Hematopoietic multipotent progenitor cell treated with erythropoietin and hydrocortisone succinate and interleukin-3 and kit ligand, for 8 days (in vitro differentiated cells): ENCODE results near the gene FBXL4.
A peak's percentile ranks its signal among the peaks of the same experiment; 100 is the strongest.

ENCODE experiments used
- DNase-seq: peaks from one replicate; pipeline ENCODE4 v3.0.0-alpha.2; 2015

Gene FBXL4

DNA sequence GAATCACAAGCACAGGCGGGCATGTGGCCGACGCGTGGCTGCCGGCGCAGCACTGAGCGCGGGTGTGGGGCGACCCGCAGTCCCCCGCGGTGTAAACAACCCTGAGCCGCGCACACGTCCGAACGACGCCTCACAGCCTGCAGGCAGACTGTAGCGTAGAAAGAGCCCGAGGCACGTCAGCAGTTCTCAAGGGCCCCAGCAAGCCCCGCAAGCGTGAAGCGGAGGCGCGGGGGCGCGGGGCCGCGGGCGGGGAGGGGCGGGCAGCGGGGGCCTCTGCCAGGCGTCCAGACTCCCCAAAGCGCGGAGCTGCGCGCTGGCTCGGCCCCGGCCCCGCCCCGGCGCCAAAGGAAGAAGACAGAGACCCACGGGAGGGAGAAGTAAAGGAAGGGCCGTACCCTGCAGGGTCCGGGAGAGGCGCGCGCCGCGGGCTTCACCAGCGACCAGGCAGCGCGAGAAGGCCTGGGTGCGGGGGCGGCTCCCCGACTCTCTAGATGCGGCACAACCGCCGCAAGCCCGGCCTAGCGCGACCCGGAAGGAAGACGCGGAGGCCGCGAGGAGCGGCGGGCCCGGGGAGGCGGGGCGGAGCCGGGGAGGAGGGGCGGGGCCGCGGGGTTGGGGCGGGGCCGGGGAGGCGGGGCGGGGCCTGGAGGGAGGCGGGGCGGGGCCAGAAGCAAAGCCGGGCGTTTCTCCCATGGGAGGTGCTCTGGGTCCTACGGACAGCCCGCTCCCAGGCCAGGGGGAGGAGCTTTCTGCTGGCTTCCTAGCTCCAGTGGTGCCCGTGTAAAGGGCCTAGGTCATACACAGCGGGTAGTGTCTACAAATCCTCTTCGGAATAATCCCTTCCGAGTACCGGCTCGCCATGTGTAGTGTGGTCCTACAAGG, at the start of gene FBXL4:
Gene FBXL4, minus strand, starts transcription at position 536 of the 882 bp plus-strand sequence. CDS start 20,958 bp downstream, outside the sequence.
- DNase-seq: peak; percentile 87

GRCh38 chr6:98995116-98995515, 47.4 kb upstream of the FBXL4 start:
- no peak for DNase-seq

GRCh38 chr6:98992535-98992934, 44.8 kb upstream of the FBXL4 start:
- no peak for DNase-seq

GRCh38 chr6:98986071-98986615, 38.4 kb upstream of the FBXL4 start:
- DNase-seq: no peak

DNA sequence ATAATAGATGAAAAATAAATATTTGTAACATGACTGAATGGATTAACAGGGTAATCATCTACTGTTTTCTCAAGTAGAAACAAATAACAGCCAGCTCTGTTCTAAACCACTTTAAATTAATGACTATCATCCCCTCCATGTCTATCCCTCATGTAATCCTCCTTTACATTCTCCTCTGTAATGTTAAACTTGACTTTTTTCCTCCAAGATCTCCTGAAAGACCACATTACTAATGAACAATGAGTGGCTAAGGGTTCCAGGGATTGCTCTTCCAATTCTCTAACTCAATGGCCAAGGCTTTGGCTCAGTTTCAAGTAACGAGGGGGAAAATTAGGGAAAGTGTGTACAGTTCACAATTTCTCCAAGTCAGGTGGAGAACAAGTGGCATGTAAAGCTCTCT, 37.6 kb upstream of the FBXL4 start:
- DNase-seq: no peak

DNA sequence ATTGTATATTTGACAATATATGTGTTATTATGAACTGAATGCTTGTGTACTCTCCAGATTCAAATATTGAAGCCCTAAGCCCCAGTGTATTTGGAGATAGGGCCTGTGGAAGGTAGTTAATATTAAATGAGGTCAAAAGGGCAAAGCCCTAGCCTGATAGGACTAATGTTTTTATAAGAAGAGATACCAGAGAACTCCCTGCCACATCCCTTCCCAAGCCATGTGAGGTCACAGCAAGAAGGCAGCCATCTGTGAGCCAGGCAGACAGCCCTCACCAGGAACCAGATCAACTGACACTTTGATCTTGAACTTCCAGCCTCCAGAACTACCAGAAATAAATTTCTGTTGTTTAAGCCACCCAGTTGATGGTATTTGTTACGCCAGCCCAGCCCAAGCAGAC, 36.4 kb upstream of the FBXL4 start:
- no peak for DNase-seq

DNA sequence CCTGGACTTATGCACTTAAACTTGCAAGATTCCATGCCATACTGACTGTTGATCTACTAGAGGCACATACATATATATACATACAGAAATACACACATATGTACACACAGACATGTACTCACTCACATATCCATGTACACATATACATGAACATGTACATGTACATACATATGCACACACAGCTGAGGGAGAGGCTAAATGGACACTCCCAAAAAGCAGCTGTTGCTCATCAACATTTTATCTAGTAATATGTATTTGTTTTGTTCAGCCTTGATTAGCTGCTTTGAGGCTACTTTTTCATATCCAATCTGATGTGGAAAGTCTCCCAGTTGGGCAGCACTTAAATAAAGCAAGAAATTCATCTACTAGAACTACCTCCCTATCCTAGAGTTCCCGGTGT, 33.7 kb upstream of the FBXL4 start:
- no peak for DNase-seq

DNA sequence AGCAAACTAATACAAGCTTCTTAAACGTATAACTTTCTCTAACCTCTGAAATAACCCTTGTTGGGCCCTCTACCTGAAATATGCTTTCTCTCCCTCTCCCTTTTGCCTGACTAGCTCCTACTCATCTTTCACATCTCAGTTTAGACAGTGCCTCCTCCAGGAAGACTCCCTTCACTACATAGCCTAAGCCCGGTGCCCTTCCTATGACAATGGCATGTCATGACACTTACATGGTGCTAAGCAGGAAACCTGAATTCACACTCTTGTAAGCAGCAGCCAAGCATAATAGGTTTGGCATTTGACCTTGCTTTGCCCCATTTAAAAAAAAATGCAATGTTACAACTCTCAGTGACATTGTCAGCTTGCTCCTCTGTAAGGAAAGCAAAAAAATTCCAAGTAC, 33.1 kb upstream of the FBXL4 start:
- DNase-seq: no peak

DNA sequence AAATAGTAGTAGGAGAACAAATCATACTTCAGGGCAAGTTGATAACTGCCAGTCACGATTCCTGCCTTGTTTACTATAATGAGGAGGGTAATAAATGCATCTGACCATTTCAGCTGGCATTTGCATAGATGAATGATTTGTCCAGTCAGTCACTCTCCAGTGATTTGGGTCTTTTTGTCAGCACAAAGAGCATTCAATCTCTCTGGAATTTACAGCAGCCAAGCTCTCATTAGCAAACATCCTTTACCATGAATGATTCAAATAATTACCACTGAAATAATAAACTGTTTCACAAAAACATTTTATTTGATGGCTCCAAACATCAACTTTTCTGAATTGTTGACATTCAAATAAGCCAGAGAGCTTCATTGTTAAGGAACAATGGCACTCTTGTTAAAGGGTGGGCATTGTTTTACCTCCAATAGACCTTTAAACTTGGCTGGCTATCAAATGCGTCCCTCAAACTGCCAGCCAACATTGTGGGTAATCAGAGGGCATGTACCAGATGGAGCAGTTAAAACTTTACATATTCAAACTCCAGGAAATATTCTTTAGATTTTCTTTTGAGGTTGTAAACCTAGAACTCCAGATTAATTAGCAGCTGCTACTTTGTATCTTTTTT, 30.0 kb upstream of the FBXL4 start:
- no peak for DNase-seq

DNA sequence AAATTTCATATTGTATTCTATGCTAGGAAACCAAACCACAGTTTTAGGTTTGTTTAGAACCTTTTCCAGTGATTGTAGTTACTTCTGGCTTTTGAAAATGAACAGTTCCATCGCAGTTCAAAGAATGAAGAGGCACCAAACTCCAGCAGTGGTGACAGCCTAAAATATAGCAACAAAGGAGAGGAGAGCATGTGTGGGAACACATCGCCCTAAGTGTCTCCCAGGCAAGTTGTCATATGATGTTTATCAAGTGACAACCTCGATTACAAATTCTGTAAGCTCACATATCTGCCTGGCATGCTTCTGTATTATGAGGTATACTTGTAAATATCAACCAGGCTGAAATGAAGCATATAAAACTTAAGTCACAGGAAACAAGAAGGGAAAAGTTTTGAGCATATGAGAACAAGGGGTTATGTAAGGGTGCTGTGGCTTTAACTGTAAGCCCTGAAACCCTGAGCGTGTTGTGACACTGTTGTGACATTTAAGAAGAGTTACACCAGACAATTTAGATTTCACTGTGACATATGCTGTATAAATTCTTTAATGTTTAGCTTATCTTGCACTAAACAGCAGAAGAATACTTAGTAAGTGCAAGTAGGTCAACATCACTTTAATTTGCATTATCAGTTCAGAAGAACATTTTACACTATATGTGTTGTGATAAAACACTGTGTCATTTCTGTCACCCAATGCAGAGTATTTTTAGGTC, 29.1 kb upstream of the FBXL4 start:
- peak; percentile 10 for DNase-seq

GRCh38 chr6:98975421-98975820, 27.7 kb upstream of the FBXL4 start:
- peak; percentile 74 for DNase-seq

- DNase-seq: no peak
These were observed 26.6 kb upstream of the FBXL4 start for GRCh38 chr6:98974309-98974708.

- no peak for DNase-seq
These were observed 25.8 kb upstream of the FBXL4 start for GRCh38 chr6:98973571-98973970.

DNA sequence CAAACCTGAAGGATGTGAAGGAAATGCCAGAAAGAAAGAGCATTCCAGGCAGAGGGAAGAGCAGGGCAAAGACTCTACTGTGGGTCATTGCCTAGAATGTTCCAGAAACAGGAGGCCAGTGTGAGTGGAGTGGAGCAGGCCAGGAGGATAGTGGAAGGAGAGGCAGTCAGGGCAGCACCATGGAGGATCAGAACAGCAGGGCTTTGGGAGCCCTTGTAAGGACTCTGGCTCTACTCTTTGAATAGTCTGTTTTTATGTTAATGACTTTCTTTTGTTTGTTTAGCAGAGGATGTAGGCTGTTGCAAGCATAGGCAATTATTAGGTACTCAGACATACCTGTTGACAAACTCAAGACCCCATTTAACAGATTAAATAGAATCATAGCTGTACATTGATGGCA, 23.6 kb upstream of the FBXL4 start:
- no peak for DNase-seq

DNA sequence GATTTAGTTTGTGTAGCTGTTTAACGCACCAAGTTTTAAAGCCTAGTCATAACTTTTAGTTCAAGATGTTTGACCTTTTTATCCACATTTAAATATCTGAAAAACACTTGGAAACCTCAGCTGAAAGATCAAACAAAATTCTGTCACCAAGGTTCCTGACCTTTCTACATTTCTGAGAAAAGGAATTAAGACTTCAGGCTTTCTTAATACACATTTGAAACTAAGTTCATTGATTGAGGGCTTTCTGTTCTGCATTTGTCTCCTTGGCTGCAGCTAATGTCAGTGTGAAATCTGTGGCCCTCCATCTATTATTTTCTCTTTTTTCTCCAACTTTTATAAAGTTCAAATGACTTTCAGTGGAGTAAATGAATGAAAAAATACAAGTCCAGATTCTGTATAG, 22.7 kb upstream of the FBXL4 start:
- no peak for DNase-seq

DNA sequence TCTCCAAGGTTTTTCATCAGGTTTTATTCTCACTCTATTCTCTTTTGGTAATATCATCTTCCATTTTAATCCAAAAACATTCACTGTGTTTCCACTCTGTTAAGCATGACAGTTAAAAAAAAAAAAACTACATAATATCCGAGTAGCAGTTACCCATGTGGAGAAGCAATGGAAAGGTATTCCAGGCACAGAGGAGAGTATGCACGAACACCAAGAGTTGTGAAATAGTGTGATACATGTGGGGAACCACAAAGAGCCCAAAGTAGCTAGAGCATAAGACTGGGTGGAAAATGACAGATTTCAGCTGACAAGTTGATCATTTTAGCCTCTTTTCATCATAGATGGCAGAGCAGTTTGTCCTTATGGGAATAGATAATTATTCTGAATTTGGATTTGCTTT, 19.9 kb upstream of the FBXL4 start:
- DNase-seq: no peak

DNA sequence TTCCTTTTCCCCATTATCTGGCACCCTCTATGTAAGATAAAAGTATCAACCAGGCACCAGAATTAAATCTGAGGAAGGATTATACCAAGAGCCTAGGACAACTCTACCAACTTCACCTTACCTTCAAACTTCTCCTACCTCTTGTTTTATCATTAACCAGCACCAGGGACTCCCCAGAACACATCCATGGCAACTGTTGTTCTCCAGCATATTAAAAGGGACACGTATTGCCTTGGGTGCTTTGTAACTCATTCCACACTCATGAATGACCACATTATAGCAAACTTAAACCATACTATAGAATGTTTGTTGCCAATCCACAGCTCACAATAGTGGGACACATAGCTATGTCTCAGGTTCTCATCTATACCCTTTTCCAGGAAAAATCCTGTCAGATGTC, 11.9 kb upstream of the FBXL4 start:
- no peak for DNase-seq

- DNase-seq: no peak
These were observed 11.0 kb upstream of the FBXL4 start for GRCh38 chr6:98958776-98959175.

DNA sequence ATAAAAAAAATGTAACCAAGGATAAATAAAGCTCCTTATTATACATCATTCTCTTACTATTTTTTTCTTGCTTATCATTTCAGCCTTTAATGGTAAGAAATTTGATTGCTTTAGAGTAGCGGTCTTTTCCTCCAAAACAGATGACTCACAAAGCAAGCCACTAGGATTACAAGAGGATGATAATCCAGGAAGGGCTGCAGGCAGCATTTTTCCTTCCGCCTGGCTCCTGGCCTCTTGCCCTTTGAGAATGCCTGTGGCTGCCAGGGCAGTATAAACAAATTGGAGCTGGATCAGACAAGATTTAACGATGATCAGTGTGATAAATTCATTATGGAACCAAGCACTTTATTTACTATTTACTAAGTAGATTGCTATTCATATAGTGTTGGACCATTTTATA, 9.7 kb upstream of the FBXL4 start:
- DNase-seq: no peak

- DNase-seq: no peak
These were observed 1.8 kb upstream of the FBXL4 start for GRCh38 chr6:98949589-98949988.

DNA sequence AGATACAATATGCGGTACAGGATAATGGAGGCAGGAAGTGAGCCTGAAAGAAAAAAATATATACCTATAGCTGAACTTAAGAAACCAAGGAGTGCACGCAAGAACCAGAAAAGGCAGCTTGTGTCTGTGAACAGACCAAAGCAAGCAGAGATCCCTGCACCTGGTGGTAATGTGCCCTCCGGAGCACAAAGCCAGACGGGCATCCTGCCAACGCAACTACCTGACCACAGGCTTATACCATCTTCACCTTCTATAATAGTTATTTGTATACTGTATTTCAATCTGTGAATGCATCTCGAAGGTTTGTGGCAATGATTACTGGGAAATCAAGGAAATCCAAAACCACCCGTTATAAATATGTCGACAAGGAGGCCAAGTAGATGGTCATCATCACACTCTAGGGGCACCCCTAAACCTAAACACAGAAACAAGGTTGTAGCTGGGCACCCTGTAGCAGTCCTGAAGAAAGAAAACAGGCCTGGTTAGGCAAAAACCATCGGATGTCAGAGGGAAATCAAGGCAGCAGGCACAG, 801 bp downstream of the FBXL4 start:
- peak; percentile 47 for DNase-seq

DNA sequence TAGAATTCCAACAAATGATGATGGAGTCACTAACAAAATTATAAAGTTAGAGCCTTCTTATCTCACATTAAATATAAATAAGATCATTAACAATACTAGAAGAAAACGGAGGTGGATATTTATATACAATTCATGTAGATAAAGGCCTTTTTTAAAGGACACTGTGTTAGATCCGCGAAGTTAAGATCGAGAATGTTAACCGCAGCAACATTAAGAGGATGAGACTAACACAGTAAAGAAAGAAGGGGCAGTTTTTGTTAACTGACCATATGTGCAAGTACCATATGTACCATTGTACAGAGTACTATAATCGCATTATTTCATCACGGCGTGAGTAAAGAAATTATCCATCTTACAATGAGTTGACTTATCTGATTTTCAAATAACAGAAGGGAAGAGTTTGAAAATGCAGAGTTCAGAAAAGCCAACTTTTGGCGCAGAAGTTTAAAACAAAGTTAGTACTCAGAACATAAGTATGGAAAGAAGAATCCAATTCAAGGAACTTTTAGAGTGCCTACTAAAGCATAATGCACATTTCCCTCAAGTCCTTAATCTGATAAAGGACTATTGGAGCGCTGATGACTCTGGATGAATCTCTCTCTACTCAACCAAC, 1.4 kb downstream of the FBXL4 start:
- DNase-seq: peak; percentile 10
